Stromal cell of bone marrow (primary cell): ENCODE results near the gene OR2B2.
A peak's percentile ranks its signal among the peaks of the same experiment; 100 is the strongest.
"Not testable (repeated sequence)": the region's sequence is repeated elsewhere in the genome, so short reads cannot be mapped to it uniquely, and the experiment has no call there.

Source experiments
- DNase-seq: peaks from one replicate; pipeline ENCODE4 v3.0.0-alpha.2; 2012; ENCODE audit warnings: low read depth

Gene OR2B2

DNA sequence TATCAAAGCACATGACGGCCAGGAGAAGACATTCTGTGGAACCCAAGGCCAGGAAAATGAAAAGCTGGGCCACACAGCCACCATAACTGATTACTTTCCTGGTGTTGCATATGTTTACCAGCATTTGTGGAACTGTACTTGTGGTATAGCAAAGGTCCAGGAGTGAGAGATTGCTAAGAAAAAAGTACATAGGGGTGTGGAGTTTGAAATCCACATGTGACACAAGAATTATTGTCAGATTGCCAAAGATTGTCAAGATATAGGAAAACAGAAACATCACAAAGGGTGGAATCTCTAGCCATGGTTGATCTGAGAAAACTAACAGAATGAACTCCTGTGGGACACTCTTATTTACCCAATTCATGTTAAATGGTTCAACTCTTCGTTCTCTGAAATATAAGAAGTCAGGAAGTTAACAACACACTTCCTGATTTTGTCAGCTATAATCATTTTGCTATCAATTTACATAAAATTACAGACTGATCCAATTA, at the start of gene OR2B2:
OR2B2 (minus strand) TSS at position 441 of the 491 bp plus-strand sequence; CDS start at position 364, 77 bp downstream.
- DNase-seq, result no peak

DNA sequence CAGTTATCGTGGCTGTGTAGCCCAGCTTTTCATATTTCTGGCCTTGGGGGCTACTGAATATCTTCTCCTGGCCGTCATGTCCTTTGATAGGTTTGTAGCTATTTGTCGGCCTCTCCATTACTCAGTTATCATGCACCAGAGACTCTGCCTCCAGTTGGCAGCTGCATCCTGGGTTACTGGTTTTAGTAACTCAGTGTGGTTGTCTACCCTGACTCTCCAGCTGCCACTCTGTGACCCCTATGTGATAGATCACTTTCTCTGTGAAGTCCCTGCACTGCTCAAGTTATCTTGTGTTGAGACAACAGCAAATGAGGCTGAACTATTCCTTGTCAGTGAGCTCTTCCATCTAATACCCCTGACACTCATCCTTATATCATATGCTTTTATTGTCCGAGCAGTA, 45.3 kb upstream of the OR2B2 start:
- no peak for DNase-seq

DNA sequence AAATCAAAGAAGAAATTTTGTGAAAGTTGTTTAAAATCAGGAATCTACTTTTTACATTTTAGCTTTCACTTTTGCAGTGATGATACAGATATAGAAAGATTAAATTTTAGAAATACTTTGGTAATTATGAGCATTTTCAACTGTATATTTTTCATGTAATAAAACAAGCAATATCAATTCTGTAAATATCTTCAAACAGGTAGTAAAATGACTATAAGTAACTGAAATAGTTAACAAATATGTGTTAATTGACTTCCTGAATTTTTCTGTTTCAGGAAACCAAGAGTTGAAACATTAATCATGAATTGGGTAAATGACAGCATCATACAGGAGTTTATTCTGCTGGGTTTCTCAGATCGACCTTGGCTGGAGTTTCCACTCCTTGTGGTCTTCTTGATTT, 44.7 kb upstream of the OR2B2 start, which contains the start of gene OR2B6:
OR2B6 (plus strand) TSS at position 301 of the 400 bp plus-strand sequence; CDS start at position 301, 0 bp downstream.
- no peak for DNase-seq

DNA sequence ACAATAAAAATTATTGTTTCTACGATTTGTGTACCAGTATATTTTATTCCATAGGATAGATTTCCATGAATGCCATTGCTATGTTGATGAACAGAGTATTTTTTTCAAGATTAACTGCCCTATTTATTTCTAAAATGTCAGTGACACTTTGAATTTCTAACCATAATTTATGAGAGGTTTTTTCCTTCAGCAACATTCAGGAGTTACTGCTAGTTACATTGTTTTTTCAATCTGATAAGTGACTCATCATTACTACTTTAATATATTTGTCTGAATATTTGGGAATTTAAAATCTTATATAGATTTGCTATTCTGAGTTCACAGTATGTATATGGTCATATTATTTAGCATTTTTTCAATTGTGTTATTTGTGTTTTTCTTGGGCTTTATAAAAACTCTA, 38.8 kb upstream of the OR2B2 start:
- DNase-seq, result no peak

DNA sequence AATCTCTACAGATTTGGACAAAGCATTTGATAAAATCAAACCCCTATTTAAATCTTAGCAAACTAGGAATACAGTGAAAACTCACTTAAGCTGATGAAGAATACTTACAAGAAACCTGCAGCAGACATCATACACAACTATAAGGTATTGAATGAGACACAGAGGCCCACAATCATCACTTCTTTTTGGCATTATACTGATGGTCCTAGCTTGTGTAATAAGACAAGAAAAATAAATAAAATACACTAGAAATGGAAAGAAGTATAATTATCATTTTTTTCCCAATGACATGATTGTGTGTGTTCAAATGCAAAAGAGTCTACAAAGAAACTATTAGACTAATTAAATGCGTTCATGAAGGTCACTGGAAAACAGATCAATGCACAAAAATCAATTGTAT, 36.0 kb upstream of the OR2B2 start:
- DNase-seq, result no peak

DNA sequence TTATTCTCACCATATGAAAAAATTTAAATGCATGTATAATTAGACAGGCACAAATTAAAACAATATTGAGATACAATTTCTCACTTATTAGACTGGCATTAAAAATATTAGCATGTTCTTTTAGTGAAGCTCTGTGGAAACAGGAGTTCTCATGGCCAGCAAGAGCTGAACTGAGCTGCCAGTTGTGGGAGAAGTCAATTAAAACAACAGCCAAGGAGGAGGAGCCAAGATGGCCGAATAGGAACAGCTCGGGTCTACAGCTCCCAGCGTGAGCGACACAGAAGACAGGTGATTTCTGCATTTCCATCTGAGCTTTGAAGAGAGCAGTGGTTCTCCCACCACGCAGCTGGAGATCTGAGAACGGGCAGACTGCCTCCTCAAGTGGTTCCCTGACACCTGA, 30.9 kb upstream of the OR2B2 start:
- not testable (repeated sequence) for DNase-seq

DNA sequence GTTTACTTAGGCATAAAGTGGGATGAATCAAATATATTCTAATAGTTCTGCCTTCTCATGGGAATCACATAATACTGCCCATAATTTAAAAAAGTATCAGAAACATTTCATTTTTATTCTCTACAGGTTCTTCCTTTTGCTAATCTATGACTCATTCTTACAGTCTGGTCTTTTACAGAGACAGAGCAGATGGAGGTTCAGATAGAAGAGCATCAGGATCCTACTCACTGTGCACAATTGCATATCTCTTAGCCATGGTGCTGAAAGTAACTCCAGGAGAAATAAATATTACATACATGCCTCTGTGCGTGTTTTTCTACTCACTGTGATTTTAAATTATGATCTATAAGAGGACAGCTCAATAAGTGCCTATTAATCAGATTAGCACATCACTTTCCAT, 28.6 kb upstream of the OR2B2 start:
- no peak for DNase-seq

DNA sequence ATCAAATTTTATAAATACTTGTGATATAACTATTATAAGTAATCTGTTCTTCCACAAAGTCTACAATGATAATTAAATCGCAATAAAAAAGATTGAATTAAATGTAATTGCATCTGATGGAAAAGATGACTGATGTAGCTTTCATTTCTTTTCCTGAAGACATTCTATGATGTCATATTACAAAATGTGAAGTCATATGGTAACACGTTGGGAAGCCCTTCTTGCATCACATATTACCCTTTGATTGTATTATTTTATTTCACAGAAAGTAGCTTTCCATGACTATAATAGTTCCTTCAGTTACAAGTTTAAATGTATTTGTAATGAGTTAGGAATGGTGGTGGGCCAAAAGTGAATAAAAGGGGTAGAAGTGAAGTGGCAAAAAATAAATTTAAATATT, 19.0 kb upstream of the OR2B2 start:
- no peak for DNase-seq

DNA sequence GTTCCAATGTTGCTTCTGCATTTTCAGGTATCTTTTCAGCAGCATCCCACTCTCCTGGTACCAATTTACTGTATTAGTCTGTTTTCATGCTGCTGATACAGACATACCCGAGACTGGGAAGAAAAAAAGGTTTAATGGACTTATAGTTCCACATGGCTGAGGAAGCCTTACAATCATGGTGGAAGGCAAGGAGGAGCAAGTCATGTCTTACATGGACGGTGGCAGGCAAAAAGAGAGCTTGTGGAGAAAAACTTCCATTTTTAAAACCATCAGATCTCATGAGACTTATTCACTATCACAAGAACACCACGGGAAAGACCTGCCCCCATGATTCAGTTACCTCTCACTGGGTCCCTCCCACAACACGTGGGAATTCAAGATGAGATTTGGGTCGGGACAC, 17.7 kb upstream of the OR2B2 start:
- not testable (repeated sequence) for DNase-seq

DNA sequence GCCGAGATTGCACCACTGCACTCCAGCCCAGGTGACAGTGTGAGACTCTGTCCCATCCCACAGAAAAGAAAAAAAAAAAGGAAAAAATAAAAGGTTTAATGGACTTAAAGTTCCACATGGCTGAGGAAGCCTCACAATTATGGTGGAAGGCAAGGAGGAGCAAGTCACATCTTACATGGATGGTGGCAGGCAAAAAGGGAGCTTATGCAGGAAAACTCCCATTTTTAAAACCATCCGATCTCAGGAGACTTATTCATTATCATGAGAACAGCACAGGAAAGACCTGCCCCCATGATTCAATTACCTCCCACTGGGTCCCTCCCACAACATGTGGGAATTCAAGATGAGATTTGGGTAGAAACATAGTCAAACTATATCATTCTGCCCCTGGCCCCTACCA, 15.8 kb upstream of the OR2B2 start:
- not testable (repeated sequence) for DNase-seq

DNA sequence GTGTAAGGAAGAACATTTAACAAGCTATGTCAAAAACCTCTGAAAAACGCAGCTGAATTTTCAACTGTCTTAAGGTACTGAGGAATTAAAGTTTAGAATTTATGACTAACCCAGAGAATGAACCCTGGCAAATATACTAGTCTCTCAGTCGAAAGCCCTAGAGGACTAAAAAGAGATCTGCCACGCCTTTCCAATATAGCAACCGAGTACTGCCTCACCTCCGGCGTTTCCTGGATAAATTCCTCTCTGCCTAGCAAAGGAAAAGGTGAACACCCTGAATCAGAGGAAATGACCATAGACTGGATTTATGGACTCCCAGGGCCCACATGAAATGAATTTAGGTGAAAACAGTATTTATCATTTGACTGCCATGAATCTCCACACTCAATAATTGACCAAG, 12.0 kb upstream of the OR2B2 start:
- DNase-seq, result no peak

DNA sequence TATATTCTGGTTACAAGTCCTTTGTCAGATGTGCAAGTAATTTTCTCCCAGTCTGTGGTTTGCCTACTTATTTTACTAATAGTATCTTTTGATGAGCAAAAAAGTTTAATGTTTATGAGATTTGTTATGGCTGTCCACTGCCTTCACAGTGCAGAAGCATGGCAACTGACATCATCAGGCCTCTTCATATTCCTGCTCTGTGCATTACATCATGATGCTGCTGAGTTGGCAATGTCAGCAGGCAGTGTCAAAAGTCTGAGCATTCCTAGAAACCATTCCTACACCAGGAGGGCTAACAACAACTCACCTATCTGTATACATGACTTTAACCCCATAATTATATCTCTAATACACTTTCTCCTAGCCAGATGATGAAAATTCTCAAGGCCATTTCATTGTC, 10.8 kb upstream of the OR2B2 start:
- DNase-seq, result no peak

DNA sequence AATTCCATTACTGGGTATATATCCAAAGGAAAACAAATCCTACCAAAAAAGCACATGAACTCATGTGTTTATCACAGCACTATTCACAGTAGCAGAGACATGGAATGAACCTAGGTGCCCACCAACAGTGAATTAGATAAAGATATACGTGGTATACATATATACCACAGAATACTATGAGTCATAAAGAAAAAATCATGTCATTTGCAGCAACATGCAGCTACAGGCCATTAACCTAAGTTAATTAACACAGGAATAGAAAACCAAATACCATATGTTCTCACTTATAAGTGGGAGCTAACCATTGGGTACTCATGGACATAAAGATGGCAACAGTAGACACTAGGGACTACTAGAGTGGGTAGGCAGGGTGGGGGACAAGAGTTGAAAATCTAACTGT, 4.2 kb downstream of the OR2B2 start:
- DNase-seq, result no peak

DNA sequence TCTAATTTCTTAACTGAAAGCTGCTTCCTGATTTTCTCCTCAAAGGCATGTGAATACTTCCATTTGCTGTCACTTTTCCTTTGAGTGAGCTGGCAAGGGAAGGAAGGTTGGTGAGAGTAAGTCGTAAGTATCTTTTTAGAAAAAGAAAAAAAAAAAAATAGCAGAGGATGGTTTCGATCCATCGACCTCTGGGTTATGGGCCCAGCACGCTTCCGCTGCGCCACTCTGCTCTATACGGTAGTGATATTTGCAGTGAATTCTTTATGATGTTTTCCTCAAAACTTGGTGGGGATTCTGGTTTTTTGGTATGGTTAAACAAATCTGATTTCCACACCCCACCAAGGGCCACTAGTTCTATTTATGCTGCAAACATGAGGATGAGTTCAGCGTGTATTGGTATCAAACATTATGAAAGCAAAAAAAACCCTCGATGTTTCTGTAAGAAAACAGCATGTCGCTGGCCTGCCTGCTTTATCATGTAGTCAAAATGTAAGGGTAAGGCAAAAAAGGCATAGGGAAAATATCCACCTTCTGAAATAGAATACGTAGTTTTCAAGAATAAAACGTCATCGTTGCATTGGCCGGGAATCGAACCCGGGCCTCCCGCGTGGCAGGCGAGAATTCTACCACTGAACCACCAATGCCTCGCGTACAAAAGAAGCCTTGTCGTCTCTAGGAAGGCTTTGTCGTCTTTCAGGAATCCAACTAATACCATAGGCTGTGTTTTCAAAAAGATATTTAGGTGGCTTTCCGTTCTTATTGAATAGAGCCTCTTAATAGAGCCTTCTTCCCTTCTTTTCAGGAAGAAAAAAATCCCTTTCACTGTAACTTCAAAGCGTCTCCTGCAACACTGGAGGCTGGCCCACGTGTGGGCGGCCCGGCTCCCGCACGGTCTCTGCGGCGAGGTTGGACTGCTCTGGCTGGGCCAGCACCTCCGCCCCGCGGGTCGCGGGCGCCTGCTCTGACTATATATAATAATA, 9.6 kb downstream of the OR2B2 start:
- peak; percentile 53 for DNase-seq

DNA sequence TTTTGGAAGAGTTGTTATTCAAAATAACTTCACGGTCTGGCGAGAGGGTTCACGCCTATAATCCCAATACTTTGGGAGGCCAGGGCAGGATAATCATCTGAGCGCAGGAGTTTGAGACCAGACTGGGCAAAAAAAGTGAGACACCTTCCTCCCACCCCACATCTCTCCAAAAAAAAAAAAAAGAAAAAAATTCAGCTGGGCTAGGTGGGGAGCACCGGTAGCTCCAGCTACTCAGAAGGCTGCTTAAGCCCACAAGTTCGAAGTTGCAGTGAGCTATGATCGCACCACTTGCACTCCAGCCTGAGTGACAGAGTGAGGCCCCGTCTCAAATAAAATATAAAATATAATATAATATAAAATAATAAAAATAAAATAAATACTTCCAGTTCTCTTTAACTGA, 10.4 kb downstream of the OR2B2 start:
- DNase-seq, result no peak

DNA sequence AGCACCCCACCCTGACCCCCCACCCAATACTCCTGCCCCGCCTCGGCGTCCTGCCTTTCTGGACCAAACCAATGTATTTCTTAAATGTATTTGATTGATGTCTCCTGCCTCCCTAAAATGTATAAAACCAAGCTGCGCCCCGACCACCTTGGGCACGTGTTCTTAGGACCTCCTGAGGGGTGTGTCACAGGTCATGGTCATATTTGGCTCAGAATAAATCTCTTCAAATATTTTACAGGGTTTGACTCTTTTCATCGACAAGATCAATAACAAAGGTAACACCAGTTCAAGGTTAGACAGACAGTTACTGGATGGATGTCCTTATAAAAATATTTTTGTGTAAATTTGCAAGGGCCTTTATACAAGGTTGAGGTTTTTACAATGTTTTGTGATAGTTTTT, 12.0 kb downstream of the OR2B2 start:
- DNase-seq, result not testable (repeated sequence)

DNA sequence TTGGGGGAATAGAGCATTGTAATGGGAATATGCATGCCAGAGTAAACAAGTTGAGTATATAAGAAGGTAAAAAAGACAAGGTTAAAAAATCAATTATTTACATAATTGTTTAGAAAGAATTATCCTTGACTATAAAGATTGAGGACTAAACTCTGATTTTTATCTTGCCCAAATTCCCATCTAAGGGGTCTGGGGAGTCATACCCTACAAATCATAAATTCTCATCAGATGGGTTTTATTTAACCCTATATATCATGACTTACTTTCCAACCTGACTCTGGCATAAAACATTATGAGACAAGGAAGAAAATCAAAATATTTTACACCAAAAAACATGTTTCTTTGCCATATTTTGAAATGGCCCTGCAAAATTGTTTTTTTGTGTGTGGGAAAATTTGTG, 12.7 kb downstream of the OR2B2 start:
- no peak for DNase-seq

DNA sequence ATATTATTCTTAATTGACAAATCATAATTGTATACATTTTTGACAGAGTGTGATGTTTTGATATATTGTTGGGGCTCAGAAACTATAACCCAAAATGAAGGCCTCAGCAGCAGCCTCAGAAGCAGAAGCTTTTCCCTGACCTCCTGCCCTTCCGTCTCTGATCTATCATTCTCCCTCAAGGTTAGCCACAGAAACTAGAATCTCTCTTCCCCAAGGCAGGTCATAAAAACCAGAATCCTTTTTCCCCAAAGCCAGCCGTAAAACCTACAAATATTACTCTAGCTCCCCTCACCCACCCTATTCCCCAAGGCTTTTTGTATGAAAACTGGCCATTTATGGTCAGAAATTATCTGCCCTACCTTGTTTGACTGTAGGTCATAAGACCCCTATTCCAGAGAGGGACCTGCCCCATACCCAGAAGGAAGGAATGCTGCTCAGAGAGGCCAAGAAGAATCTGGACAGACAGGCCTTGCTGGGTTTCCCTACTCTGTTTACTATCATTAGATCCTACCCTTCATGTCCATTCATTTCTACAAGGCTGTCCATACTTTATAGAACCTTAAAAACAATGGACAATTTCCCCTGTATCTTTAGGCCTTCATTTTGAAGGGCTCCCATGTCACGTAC, 14.5 kb downstream of the OR2B2 start:
- DNase-seq, result no peak

DNA sequence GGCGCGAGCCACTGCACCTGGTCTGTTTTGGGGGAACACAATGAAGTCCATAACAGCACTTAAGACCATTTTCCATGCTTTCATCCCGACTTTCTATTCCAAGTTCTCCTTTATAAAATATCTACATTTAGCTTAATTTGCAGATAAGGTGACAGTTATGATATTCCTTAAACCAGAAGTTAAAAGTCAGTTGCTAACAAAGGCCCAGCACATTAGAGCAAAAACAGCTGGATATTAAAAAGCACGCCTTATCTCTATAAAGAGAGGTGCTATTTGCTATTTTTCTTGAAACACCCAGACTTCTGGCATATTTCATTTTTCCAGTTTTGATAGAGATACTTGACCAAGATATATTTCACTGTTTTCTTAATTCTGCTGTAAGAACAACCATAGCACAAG, 15.8 kb downstream of the OR2B2 start:
- no peak for DNase-seq

DNA sequence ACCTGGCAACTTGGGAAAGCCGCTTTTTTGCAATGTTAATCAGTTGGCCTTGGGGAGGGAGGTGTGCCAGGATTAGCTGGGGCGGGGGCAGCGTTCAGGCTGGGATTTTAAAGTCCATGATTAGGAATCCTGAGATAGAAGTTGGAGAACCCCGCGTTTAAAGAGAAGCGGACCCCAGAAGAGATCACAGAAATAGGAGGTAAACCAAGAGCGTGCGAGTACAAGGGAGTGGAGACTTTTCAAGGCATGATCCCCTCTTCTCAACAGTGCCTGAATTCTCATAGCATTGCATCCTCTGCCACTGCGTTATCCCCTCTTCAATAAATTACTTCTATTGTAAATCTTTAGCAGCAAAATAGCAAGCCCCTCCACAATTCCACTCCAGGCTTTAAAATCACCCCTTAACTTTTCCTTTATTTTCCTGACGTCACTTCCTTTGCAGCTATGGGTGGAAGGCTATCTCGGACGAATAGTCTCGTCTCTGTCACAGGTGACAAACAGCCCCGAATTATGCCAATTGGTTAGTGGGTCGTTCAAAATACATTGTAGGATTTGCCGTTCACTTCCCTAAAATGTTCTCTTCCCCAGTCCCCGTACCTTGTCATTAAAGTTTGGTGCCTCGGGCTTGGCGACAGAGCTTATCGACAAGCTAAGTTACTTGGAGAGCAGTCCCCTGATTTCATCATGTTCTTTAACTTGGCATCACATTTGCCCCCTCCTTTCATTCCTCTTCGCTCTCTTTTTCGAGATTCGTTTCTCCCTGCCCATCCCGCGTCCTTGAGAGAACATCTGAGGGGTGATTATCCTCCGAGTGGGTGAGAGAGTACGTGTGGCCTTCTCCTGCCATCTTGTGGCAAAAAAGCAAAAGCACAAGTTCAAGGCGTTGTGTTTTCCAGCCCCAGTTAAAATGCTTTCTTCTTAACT, 17.1 kb downstream of the OR2B2 start:
- DNase-seq, result peak; percentile 72

DNA sequence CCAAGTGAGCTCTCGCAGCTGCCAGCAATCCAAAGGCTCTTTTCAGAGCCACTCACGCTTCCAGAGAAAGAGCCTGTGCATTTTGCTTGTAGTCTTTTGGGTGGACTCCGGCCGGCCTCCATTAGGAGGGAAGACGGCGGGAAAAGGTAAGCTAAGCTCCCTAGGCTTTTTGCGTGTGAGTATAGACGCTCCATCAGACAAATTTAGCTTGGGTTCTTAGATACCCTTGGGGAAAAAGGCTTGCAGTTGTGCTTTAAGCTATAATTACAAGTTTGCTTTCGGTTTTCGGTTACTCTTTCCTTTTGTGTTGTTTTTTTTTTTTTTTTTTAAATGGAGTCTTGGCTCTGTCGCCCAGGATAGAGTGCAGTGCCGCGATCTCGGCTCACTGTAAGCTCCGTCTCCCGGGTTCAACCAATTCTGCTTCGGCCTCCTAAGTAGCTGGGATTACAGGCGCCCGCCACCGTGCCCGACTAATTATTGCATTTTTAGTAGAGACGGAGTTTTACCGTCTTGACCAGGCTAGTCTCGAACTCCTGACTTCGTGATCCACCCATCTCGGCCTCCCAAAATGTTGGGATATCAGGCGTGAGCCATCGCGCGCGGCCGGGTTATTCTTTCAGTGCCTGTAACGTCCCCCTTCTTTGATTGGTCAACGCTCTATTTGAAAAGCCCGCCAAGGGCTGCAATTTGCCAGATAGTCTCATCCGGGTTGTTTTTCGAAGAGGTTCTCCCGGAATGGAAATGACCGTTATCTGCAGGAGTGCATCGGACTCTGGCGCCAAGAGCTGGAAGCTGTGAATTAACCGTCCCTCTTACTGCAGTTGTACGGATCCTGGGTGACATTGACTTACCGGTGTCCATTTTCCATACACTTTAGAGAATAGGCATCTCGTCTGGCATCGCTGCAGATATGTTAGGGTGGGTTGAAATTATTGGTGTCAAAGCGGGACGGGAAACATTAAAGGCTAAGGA, 18.1 kb downstream of the OR2B2 start:
- DNase-seq, result peak; percentile 95
